Renal pelvis (tissue), 4 donors: ENCODE results near the gene HES6. TPM values are rescaled to one million over a fixed set of nuclear protein-coding genes. Genes with fewer than 3 reads are reported as not detected.

Source experiments
- DNase-seq: peaks from one replicate; pipeline ENCODE4 v3.0.0-alpha.2; 2013
- polyA plus RNA-seq, 3 donors: library from polyadenylated mRNA; unstranded; fragments of 120-200 nt; gene quantifications; one replicate each; pipeline ENCODE4 v1.2.1, GENCODE V29; 2013; ENCODE audit not compliant: insufficient read length in 3 of 3

Gene HES6
- polyA plus RNA-seq, 3 donors, result 8.5 to 10.4 (median 9.2) TPM

- DNase-seq, result no peak
Observed at GRCh38 chr2:238238766-238239542, 884 bp downstream of the HES6 start.

GRCh38 chr2:238238311-238238765 is 1.5 kb downstream of the HES6 start:
- no peak for DNase-seq

- no peak for DNase-seq
Observed at GRCh38 chr2:238237431-238238135, 2.3 kb downstream of the HES6 start.

- DNase-seq, result no peak
Observed at GRCh38 chr2:238236571-238236970, 3.3 kb downstream of the HES6 start.

- no peak for DNase-seq
Observed at GRCh38 chr2:238235856-238236255, 4.0 kb downstream of the HES6 start.

- DNase-seq, result no peak
Observed at GRCh38 chr2:238235331-238235732, 4.5 kb downstream of the HES6 start.

GRCh38 chr2:238233625-238234024 is 6.2 kb downstream of the HES6 start:
- no peak for DNase-seq

- DNase-seq, result no peak
Observed at GRCh38 chr2:238231809-238232208, 8.0 kb downstream of the HES6 start.

- no peak for DNase-seq
Observed at GRCh38 chr2:238231251-238231793, 8.5 kb downstream of the HES6 start.

GRCh38 chr2:238230699-238231098 is 9.1 kb downstream of the HES6 start:
- no peak for DNase-seq

- no peak for DNase-seq
Observed at GRCh38 chr2:238228700-238229099, 11.1 kb downstream of the HES6 start.

GRCh38 chr2:238227587-238228032 is 12.2 kb downstream of the HES6 start:
- DNase-seq, result no peak

GRCh38 chr2:238226698-238227586 is 12.9 kb downstream of the HES6 start:
- DNase-seq, result no peak

- DNase-seq, result no peak
Observed at GRCh38 chr2:238225911-238226697, 13.7 kb downstream of the HES6 start.

- no peak for DNase-seq
Observed at GRCh38 chr2:238225121-238225520, 14.7 kb downstream of the HES6 start.

- DNase-seq, result no peak
Observed at GRCh38 chr2:238224356-238225035, 15.3 kb downstream of the HES6 start.

- DNase-seq, result no peak
Observed at GRCh38 chr2:238220892-238221521, 18.8 kb downstream of the HES6 start.

GRCh38 chr2:238220274-238220891 is 19.5 kb downstream of the HES6 start:
- no peak for DNase-seq

- no peak for DNase-seq
Observed at GRCh38 chr2:238216651-238217184, 23.1 kb downstream of the HES6 start.
